Ectodermal cell (in vitro differentiated cells): ENCODE measurements around the gene MGAT2.

Source experiments
- H3K27ac ChIP-seq: 2 replicates; pipeline ENCODE4 v1.7.0; 2013; ENCODE audit warnings: mild to moderate bottlenecking, low read depth, low read length; ENCODE audit not compliant: insufficient read depth, poor library complexity, severe bottlenecking
- H3K27me3 ChIP-seq: 2 replicates; pipeline ENCODE4 v1.7.0; 2013; ENCODE audit warnings: mild to moderate bottlenecking, low read length; ENCODE audit not compliant: insufficient read depth, control insufficient read depth, poor library complexity, severe bottlenecking
- H3K36me3 ChIP-seq: one replicate; pipeline ENCODE4 v1.7.0; 2013; ENCODE audit warnings: low read length; ENCODE audit not compliant: control insufficient read depth, insufficient read depth
- H3K4me1 ChIP-seq: one replicate; pipeline ENCODE4 v1.7.0; 2013; ENCODE audit warnings: low read length; ENCODE audit not compliant: control insufficient read depth, insufficient read depth
- H3K4me3 ChIP-seq: 2 replicates; pipeline ENCODE4 v1.7.0; 2013; ENCODE audit warnings: low read depth, low read length, control low read depth; ENCODE audit not compliant: insufficient read depth
- H3K9me3 ChIP-seq: 2 replicates; pipeline ENCODE4 v1.7.0; 2013; ENCODE audit warnings: mild to moderate bottlenecking, low read length, moderate library complexity; ENCODE audit not compliant: control insufficient read depth
- WGBS, 2 experiments: methylation state at CpG; one replicate each; pipeline ENCODE4 v1.1.7; 2013; ENCODE audit warnings: missing lambda C conversion rate in 2 of 2; 5-methylcytosine and 5-hydroxymethylcytosine counted together

Gene MGAT2

DNA sequence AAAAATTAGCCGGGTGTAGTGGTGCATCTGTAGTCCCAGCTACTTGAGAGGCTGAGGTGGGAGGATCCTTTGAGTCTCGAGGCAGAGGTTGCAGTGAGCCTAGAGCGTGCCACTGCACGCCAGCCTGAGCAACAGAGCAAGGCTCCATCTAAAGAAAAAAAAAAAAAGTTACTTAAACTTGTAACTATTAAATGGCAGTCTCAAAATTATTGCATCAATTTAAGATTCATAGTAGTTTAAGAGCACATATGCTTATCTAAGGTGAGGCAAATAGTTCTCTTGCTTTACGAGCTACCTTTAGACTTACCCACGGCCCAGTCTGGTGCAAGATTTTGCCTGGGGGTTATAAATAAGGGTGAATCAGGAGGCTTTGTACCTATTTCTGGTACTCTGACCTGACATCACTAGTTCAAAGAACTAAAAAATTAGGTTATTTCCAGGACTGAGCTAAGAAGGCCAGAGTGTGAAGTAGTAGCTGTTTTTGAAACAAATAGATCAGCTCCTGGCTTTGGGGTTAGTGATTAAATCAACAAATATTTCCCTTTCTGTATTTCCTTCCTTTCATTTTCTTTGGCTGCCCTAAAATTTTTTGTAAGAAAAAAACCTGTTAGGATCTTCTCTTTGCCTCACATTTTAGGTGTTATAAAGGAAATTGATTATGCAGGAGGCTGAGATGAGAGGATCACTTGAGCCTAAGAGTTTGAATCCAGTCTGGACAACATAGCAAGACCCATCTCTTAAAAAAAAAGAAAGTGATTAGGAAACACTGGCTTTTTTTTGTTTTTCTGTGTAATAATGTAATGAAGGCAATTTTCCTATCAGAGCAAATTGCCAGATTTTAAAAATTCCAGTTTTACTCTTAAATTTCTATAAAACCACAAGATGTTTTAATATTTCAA is 3.6 kb downstream of the MGAT2 start:
- H3K27me3 ChIP-seq = no peaks in the 10 kb centered on the region
- H3K4me3 ChIP-seq = no peak overlapping the region
- peaks cover 3% of the 10 kb centered on the region for H3K36me3 ChIP-seq
- peaks cover 9% of the 10 kb centered on the region for H3K4me1 ChIP-seq
- H3K9me3 ChIP-seq = no peaks in the 10 kb centered on the region
- WGBS, 2 experiments = 85 to 88% methylated on average over 6 of the region's 6 CpGs
- H3K27ac ChIP-seq = no peak overlapping the region

DNA sequence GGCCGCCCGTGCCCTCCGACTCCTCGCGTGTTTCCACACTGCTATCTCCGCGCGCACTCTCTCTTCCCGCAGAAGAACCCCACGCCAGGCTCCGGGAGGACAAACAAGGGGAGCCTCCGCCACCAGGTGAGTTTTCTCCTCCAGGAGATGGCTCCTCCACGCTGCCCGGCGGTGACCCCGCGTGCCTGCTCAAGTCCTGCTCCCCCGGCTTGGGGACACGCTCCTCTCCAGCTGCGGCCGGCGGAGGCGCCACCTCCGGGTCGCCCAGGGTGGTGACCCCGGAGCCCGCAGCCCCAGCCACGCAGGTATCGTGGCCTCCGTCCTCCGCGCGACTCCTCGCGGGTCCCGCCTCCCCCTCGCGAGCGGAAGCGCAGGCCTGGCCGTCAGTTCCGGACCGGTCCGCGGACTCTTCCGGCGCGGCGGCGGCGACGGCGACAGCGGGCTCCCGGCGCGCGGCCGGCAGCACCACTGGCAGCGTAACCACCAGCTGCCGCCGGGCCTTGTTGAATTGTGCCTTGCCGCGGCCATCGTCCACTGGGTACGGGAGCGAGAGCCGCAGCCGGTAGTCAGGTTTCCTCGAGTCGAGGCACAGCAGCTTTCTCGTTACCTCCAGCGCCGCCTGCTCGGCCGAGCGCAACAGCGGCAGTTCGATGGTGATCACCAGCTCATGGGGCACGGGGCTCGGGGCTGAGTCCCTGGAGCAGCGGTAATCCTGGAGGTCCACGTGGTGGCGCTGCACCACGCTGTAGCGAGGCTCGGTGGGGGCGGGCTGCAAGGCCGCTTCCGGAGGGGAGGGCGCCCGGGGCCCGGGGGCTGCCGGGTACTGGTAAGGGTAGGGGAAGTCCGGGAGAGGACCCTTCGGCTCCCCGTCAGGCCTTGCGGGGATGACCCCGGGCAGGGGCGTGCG is 13.3 kb downstream of the MGAT2 start:
- Histone ChIP-seq H3K4me1 (peaks cover 3% of the 10 kb centered on the region), H3K36me3 (no peaks in the 10 kb centered on the region), H3K9me3 (no peaks in the 10 kb centered on the region), H3K27ac (peak overlapping the region; percentile 98), H3K27me3 (no peaks in the 10 kb centered on the region), H3K4me3 (peak overlapping the region; percentile 83)
- WGBS, 2 experiments = 0% methylated on average over 101 of the region's 101 CpGs

- H3K4me3 ChIP-seq = peak within 1 kb of the TSS; percentile 83
- H3K36me3 ChIP-seq = no peaks in the 10 kb centered on the region
- H3K27me3 ChIP-seq = no peaks in the 10 kb centered on the region
- 0% methylated on average over 80 of the region's 80 CpGs for WGBS, 2 experiments
- peaks cover 3% of the 10 kb centered on the region for H3K4me1 ChIP-seq
- no peaks in the 10 kb centered on the region for H3K9me3 ChIP-seq
- H3K27ac ChIP-seq = peak within 1 kb of the TSS; percentile 98
These were observed 14.1 kb downstream of the MGAT2 start, which contains the start of gene DNAAF2 for GRCh38 chr14:49634547-49635334. DNAAF2 (minus strand) TSS chr14:49635244; CDS start chr14:49635149, 95 bp downstream.

- H3K9me3 ChIP-seq = no peaks in the 10 kb centered on the region
- WGBS, 2 experiments = 94 to 95% methylated on average over 1 of the region's 1 CpG
These were observed 16.3 kb downstream of the MGAT2 start for GRCh38 chr14:49636866-49637265.

GRCh38 chr14:49637534-49638078 is 17.0 kb downstream of the MGAT2 start:
- no peaks in the 10 kb centered on the region for H3K27me3 ChIP-seq
- H3K9me3 ChIP-seq = no peaks in the 10 kb centered on the region

More at GRCh38 chr14:49636866-49637265, 16.3 kb downstream of the MGAT2 start:
- Histone ChIP-seq H3K36me3 (no peaks in the 10 kb centered on the region), H3K4me1 (peaks cover 3% of the 10 kb centered on the region), H3K4me3 (no peak overlapping the region), H3K27ac (no peak overlapping the region), H3K27me3 (no peaks in the 10 kb centered on the region)

DNA sequence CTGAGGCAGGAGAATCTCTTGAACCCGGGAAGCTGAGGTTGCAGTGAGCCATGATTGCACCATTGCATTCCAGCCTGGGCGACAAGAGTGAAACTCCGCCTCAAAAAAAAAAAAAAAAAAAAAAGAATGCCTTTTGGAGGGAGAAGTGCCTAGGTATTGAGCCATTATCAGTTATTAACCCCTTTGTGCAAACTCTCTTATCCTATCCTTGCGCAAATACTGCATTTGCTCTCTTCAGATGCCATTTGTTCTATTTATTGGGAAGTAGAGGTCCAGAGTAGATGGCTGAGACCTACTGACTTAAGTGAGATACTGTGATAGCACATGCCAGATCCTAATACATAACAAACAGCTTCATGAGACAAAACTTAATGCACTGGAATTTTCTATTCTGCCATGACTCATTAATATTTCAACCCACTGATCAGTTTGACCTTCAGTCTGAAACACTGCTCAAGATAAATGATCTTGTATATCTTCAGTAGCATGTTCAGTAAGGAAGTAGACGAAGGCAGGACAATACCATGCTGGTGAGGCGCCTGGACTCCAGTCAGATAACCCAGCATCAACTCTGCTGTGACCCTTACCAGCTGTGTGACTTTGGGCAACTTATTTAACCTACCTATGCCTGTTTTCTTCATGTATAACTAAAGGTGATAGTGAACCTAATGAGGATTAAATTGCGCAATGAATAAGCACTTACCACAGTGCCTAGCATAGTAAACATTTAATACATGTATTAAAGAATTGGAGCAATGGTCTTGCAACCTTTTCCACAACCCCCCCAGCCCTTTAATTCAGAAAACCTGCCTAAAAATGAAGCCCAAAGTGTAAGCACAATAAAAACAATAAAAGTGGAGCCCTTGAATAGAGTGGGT is 20.2 kb downstream of the MGAT2 start:
- Histone ChIP-seq H3K4me1 (peaks cover 3% of the 10 kb centered on the region), H3K27ac (no peak overlapping the region), H3K36me3 (peaks cover 3% of the 10 kb centered on the region), H3K9me3 (no peaks in the 10 kb centered on the region), H3K27me3 (no peaks in the 10 kb centered on the region), H3K4me3 (no peak overlapping the region)
- WGBS, 2 experiments = 92 to 96% methylated on average over 5 to 7 of the region's 7 CpGs

More at GRCh38 chr14:49637534-49638078, 17.0 kb downstream of the MGAT2 start:
- no peaks in the 10 kb centered on the region for H3K36me3 ChIP-seq
- 91 to 100% methylated on average over 3 of the region's 3 CpGs for WGBS, 2 experiments
- no peak overlapping the region for H3K27ac ChIP-seq
- no peak overlapping the region for H3K4me3 ChIP-seq
- H3K4me1 ChIP-seq = peaks cover 3% of the 10 kb centered on the region

DNA sequence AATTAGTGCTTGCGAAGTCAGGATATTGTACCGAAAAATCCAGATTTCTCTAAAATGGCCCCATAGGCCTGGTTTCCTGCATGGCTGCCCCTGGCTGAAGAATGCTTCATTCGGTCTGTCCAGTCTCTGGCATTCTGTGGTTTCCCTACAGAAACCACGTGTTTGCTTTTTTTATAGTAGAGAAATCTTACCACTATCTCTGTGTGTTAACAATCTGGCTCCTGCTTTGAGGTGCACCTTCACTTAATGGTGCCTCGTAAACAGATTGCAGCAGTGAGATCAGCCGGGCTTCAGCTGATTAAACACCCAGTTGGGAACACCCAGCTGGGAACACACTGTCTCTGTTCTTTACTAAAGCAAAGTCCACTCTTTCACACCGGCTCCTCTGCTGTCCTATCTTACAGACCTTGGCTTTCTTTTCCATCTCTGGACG is 21.1 kb downstream of the MGAT2 start:
- peaks cover 3% of the 10 kb centered on the region for H3K36me3 ChIP-seq
- no peak overlapping the region for H3K4me3 ChIP-seq
- WGBS, 2 experiments = 86 to 90% methylated on average over 8 of the region's 8 CpGs
- H3K4me1 ChIP-seq = no peaks in the 10 kb centered on the region
- no peaks in the 10 kb centered on the region for H3K9me3 ChIP-seq
- no peaks in the 10 kb centered on the region for H3K27me3 ChIP-seq
- H3K27ac ChIP-seq = no peak overlapping the region

GRCh38 chr14:49642163-49642562 is 21.6 kb downstream of the MGAT2 start:
- Histone ChIP-seq H3K4me3 (no peak overlapping the region), H3K9me3 (no peaks in the 10 kb centered on the region), H3K36me3 (peaks cover 3% of the 10 kb centered on the region), H3K27me3 (no peaks in the 10 kb centered on the region), H3K27ac (no peak overlapping the region), H3K4me1 (no peaks in the 10 kb centered on the region)

DNA sequence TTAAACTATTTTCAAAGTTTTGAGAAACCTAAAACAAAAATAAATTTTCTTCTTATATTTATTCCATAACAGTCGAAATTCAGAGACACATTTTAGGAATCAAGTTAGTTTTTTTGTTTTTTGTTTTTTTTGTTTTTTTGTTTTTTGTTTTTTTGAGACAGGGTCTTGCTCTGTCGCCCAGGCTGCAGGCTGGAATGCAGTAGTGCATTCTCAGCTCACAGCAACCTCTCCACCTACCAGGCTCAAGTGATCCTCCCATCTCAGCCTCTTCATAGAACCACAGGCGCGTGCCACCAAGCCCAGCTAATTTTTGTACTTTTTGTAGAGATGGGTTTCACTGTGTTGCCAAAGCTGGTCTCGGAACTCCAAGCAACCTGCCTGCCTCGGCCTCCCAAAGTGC is 32.9 kb downstream of the MGAT2 start:
- Histone ChIP-seq H3K27ac (no peak overlapping the region), H3K4me1 (no peaks in the 10 kb centered on the region), H3K9me3 (no peaks in the 10 kb centered on the region), H3K36me3 (no peaks in the 10 kb centered on the region), H3K27me3 (no peaks in the 10 kb centered on the region), H3K4me3 (no peak overlapping the region)
- 94 to 98% methylated on average over 5 to 6 of the region's 6 CpGs for WGBS, 2 experiments
